Kasumi-1 (cell line): Measurements from ENCODE around the gene OVCH2.
"Not testable (repeated sequence)": the region's sequence is repeated elsewhere in the genome, so short reads cannot be mapped to it uniquely, and the experiment has no call there.

Experiments used
- DNase-seq, 2 experiments: peaks; one replicate each; lab custom pipeline; 2025; lab: John Stamatoyannopoulos, UW

OVCH2 gene

GRCh38 chr11:7671347-7672215 is 34.7 kb downstream of the OVCH2 start:
- no peak for DNase-seq

GRCh38 chr11:7670641-7671040 is 35.6 kb downstream of the OVCH2 start:
- no peak for DNase-seq

GRCh38 chr11:7668911-7669310 is 37.4 kb downstream of the OVCH2 start:
- DNase-seq, result no peak

GRCh38 chr11:7668464-7668863 is 37.8 kb downstream of the OVCH2 start:
- no peak for DNase-seq

- DNase-seq, result no peak
Observed at GRCh38 chr11:7667460-7667859, 38.8 kb downstream of the OVCH2 start.

GRCh38 chr11:7666292-7666866 is 39.9 kb downstream of the OVCH2 start:
- DNase-seq, result no peak

- peak; percentile 49 to 60 for DNase-seq
Observed at GRCh38 chr11:7665473-7666291, 40.6 kb downstream of the OVCH2 start.

GRCh38 chr11:7664867-7665266 is 41.4 kb downstream of the OVCH2 start:
- no peak for DNase-seq

GRCh38 chr11:7663531-7663930 is 42.7 kb downstream of the OVCH2 start:
- not testable (repeated sequence) for DNase-seq

GRCh38 chr11:7657306-7658025 is 48.8 kb downstream of the OVCH2 start:
- DNase-seq, result peak; percentile 56 to 74

- no peak for DNase-seq
Observed at GRCh38 chr11:7656704-7657103, 49.6 kb downstream of the OVCH2 start.

GRCh38 chr11:7655253-7656217 is 50.7 kb downstream of the OVCH2 start:
- DNase-seq, result no peak

- DNase-seq, result no peak
Observed at GRCh38 chr11:7654195-7654705, 52.0 kb downstream of the OVCH2 start.

- no peak for DNase-seq
Observed at GRCh38 chr11:7651700-7652099, 54.6 kb downstream of the OVCH2 start.

GRCh38 chr11:7651140-7651551 is 55.1 kb downstream of the OVCH2 start:
- DNase-seq, result peak; percentile 77 to 89

- DNase-seq, result no peak
Observed at GRCh38 chr11:7648264-7648663, 58.0 kb downstream of the OVCH2 start.

- no peak for DNase-seq
Observed at GRCh38 chr11:7646866-7647265, 59.4 kb downstream of the OVCH2 start.

GRCh38 chr11:7645206-7645605 is 61.1 kb downstream of the OVCH2 start:
- no peak for DNase-seq

GRCh38 chr11:7643314-7643713 is 63.0 kb downstream of the OVCH2 start:
- no peak for DNase-seq

- no peak for DNase-seq
Observed at GRCh38 chr11:7642747-7643146, 63.5 kb downstream of the OVCH2 start.

- no peak for DNase-seq
Observed at GRCh38 chr11:7640816-7641215, 65.5 kb downstream of the OVCH2 start.
